T-helper 2 cell treated with Interferon-gamma antibody and Interleukin-4, amounts not matched to agents 100 ng/mL and 5 ng/mL, for 36 hours (primary cell): Measurements from ENCODE around the gene UGGT2. TPM values are rescaled to one million over a fixed set of nuclear protein-coding genes. Genes with fewer than 3 reads are reported as not detected.
"Not testable (repeated sequence)": the region's sequence is repeated elsewhere in the genome, so short reads cannot be mapped to it uniquely, and the experiment has no call there.

Experiments
- intact Hi-C: fragments of 100-400 bp; cut with micrococcal nuclease; formaldehyde crosslinking; loops from one replicate; pipeline ENCODE4 v1.15.1; 2023
- total RNA-seq: library from RNA; stranded (reverse); gene quantifications from 2 replicates; pipeline ENCODE4 v1.2.3, GENCODE V29; 2022

The UGGT2 gene
- total RNA-seq, 1 donor from 2014 or later = 0.52 TPM

DNA sequence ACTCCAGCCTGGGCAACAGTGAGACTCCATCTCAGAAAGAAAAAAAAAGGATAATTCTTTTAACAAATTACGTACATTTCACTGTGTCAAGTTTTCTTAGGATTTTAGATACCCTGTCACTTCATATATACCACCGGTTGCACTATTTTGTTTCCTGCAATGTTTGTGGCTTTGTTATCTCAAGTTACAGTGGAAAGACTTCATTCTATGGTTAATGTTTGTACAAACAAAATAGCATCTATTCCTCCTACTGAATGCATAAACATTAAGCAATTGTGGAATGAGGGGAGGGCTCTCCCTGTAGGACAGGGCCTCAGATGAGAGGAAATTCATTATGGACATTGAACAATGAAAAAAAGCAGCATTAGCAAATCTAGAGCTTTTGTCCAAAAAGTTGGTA, 256.2 kb downstream of the UGGT2 start:
- intact Hi-C loops = no loop called here

DNA sequence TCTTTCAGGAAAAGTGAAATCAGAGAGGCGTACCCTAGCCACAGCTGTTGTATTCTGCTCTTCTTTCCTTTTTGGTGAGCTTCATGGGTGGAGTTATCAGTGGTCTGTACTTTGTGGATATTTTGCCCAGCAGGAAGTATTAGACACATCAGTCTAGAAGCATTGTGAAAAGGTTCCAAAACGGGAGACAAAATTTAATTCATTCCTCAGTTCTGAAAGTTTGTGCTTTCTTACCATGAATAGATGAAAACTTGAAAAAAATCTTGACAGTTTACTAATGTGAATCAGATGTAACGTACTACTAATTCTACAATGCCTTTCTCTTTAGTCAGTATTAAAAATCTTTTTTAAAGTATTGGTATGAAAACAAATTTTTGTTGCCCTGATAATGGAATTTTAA, 259.4 kb downstream of the UGGT2 start:
- intact Hi-C loops = no loop called here

DNA sequence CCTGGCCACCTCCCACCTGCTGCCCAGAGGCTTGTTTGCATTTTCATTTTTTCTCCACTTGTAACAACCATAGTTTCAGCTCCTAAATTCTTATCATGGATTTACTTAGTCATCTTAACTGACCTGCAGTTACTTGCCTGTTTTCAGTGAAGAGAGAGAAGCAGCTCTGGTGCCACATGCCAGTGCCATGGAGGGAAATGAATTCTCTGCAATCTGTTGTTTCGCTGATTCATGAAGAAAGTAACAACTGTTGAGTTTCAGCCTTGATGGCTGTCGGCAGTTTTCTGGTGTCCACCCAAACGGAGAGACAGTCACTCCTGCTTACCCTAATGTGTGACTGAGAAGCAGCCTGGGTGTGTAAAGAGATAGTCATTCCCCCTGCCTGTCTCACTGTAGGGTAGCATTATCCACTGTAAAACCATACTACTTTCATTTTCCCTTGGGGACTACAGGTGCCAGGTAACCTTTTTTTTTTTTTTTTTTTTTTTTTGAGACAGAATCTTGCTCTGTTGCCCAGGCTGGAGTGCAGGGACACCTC, 260.1 kb downstream of the UGGT2 start:
- intact Hi-C loops = no loop called here

DNA sequence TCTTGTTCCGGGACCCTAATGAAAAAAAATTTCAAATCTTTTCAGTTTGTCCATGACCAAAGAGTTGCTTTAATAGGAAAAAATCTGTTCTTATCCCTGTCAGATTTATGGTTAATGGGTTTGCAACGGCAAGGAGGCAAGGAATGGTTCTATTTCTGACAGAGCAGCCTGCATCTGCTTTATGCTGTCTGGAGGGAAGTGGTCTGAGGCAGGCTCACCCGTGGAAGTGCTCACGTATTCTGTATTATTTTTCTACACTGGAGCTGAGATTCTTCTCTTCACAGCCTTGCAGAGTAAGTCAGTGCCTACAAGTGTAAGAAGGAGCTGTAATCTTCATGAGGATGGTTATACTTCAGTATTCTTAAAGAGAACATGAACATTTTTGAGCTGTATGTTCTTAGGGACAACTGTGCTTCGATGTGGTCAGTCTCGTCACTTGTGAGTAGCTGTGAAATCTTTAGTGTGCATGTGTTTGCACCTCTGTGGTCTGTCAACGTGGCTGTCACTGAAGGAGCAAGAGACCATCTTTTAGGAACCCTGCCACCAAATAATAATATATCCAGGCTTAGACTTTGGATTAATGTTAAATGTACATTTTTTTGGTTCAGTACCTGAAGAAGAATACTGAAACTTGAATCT, 262.0 kb downstream of the UGGT2 start:
- intact Hi-C loops = no loop called here

DNA sequence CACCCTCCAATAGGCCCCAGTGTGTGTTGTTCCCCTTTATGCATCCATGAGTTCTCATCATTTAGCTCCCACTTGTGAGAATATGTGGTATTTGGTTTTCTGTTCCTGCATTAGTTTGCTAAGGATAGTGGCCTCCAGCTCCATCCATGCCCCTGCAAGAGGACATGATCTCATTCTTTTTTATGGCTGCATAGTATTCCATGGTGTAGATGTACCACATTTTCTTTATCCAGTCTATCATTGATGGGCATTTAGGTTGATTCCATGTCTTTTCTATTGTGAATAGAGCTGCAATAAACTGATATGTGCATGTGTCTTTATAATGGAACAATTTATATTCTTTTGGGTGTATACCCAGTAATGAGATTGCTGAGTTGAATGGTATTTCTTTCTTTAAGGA, 263.9 kb downstream of the UGGT2 start:
- intact Hi-C loops = not testable (repeated sequence)

DNA sequence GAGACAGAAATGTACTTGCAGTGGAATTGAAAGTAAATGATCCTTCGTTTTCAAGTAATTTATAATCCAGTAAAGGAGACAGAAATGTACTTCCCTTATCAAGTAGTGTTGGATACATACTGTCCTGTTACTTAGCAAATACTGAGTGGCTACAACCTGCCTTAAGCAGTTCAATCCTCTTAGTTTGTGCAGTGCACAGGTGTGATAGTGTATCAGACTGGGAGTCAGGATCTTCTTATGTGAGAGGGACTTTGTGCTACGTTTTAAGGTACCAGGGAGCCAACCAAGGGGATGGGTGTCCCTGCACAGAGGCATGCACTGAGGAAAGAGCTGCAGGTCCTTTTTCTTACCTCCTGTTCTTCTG, 265.1 kb downstream of the UGGT2 start:
- intact Hi-C loops = no loop called here

DNA sequence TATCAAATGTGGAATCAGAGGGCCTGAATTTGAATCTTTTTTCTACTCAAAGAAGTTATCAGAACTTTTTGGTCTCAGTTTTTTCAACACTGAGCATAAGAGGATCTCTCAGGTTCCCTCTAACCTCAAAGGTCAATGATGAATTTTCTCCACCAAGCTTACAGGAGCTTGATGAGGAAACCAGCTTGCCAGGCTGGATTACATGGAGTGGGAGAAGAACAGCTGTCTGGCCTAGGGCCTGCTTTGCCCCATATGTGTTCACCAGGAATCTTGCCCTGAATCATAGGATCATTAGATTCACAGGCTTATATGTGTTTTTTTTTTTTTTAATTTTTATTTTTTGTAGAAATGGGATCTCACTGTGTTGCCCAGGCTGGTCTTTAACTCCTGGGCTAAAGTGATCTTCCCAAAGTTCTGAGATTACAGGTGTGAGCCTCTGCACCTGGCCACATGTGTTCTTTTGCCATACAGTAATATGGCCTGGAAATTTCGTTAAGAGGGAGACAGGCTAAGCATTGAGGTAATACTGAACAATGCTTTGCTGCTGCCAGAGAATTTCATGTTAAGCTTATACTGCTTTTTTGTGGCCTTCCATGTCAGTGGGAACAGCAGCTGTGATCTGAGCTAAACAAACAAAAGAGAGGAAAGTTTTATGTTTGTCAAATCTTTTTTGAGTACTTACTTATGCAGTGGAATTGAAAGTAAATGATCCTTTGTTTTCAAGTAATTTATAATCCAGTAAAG, 265.7 kb downstream of the UGGT2 start:
- intact Hi-C loops = no loop called here

DNA sequence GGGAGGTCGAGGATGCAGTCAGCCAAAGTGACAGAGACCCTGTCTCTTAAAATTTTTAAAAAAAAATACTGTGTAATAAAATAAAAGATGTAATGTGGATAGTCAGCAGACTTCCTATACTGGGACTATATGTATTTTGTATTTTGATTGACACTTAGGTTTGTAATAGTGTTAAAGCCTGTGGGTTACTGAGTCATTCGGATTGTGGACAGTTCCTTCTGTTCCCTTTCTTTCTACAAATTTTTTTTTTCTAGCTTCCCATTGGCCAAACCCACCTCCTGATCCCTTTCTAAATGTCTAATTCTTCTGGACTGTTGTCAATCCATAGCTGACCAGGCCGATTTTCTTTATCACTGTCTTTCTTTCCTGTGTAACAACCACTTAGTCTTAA, 268.3 kb downstream of the UGGT2 start:
- intact Hi-C loops = no loop called here

DNA sequence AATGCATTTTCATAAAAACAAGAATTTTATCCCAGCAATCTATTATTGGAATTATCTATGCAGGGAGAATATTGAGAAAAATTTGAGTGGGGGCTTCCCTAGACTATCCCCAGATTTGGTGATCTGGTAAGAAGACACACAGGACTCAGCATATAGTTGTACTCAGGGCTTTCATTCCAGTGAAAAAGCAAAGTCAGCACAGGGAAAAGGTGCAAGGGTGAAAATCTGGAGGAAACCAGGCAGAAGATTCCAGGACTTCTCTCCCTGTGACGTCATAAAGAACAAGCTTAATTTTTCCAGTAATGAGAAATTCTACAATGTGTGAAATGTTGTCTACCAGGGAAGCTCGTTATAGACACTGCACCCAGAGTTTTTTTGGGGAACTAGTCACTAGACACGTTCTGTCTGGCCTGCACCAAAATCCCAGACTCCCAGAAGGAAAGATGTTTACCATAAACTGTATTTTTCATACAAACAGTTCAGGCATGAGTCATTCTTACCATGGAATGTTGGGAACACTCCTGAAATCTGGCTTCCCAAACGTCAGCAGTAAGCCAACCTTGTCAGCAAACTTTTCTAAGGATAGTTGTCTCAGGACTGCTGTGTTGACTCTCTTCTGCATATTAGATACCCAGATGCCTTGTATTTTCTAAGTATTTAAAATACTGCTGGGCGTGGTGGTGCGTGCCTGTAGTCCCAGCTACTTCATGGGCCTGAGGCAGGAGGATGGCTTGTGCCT, 268.9 kb downstream of the UGGT2 start:
- intact Hi-C loops = no loop called here

DNA sequence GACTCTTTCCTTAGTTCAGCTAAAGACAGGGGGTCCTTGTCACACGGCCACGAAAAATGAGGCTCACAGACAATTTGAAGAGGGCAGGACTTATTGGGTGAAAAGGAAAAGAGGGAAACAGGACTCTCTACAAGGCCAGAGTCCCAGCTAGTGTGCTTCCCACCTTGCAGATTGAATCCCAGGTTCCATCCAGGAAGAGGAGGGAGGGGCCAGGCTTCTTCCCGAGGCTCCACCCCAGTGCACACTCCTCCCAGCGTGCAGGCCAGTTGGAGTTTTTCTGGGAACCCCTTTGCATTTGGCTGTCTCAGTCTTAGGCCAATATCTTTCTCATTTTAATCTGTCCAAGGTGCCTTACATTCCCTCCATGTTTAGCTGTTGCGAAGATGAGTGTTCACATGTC, 269.5 kb downstream of the UGGT2 start:
- intact Hi-C loops = no loop called here

DNA sequence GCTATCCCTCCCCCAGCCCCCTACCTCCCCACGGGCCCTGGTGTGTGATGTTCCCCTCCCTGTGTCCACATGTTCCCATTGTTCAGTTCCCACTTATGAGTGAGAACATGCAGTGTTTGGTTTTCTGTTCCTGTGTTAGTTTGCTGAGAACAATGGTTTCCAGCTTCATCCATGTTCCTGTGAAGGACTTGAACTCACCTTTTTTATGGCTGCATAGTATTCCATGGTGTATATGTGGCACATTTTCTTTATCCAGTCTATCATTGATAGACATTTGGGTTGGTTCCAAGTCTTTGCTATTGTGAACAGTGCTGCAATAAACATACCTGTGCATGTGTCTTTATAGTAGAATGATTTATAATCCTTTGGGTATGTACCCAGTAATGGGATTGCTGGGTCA, 271.3 kb downstream of the UGGT2 start:
- intact Hi-C loops = not testable (repeated sequence)

DNA sequence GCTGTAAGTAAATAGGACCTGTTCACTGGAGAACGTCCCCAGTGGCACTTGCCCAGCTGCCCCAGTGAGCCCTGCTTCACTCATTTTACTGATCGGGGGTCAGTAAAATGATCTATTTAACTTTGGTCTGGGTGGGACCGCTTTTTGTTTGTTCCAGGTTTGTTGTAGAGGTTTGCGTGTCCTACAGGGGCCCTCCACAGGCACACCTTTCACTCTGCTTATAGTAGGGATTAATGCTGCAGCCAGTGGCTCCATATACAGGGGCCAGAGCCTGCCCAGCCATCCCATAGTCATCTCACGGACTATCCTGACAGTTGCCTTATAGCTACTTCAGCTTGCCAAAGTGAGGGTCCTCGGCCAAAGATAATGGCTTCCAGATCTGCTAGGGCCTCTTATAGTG, 272.2 kb downstream of the UGGT2 start:
- intact Hi-C loops = no loop called here

DNA sequence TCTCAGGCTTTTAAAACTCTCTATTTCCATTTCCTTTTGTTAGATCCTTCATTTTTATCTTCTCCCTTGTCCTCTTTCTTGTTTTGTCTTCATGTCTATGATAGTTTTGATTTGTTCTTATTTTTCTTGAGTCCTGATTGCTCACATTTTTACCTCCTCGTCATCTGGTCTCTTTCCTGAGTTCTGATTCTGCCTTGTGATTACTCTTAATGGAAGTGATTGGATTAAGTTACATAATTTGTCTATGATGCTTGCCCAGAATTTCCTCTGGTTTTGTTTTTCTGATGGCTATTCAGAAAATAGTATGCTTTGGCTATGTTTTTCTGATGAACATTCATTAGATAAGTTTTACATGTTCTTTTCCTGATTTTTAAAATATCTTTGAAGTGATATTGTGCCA, 273.7 kb downstream of the UGGT2 start:
- intact Hi-C loops = no loop called here

DNA sequence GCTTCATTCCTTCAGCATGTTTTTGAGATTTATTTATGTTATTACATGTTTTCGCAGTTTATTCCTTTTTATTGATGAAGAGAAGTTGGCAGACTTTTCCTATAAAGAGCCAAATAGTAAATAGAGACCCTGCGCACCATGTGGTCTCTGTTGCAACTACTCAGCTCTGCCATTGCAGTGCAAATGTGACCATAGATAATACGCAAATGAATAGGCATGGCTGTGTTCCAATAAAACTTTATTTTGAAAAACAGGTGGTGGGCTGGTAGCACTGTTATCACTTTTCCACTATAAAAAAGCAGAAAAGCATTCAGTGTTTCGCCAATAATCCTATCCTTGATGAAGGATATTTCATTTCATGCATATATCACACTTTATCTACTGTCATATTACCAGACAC, 281.3 kb downstream of the UGGT2 start:
- intact Hi-C loops = no loop called here

DNA sequence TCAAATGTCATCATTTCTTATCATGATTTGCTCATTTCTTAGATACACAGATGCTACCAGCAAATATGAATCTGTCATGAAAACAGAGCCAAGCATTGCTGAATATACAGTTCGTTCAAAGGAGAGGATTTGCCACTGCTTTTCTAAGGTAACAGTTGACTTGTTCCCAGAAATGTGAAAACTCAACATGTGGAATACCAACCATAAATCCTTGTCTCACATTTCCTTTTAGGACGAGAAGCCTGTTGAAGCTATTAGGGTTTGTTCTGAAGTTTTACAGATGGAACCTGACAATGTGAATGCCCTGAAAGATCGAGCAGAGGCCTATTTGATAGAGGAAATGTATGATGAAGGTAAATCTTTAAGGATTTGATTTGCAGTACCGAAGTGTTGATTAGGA, 289.6 kb downstream of the UGGT2 start:
- intact Hi-C loops = no loop called here

DNA sequence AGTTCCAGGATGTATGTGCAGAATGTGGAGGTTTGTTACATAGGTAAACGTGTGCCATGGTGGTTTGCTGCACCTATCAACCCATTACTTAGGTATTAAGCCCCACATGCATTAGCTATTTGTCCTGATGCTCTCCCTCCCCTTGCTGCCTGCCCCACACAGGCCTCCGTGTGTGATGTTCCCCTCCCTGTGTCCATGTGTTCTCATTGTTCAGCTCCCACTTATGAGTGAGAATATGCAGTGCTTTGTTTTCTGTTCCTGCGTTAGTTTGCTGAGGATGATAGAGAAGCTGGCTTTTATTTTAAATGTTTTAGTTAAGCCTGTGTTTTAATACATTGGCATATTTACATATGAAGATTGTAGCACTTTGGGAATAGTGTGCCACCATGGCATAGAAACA, 290.6 kb downstream of the UGGT2 start:
- intact Hi-C loops = not testable (repeated sequence)

DNA sequence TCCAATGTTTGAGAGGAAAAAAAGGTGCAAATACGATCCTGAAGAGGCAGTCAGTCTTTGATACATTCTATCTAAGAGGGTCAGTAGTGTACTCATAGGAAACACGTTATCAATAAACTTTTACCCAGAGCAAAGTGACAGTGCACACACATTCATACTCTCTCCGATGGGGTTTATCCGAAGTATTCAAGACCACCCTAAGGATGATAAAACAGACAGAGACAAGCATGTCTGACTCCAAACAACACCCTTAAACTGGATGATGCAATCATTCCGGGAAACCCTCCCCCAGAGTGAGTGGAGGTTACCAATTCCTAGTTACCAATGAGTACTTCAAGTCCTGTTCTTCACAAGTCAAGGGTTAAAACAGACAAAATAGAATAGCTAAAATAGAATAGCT, 297.1 kb downstream of the UGGT2 start:
- intact Hi-C loops = no loop called here

DNA sequence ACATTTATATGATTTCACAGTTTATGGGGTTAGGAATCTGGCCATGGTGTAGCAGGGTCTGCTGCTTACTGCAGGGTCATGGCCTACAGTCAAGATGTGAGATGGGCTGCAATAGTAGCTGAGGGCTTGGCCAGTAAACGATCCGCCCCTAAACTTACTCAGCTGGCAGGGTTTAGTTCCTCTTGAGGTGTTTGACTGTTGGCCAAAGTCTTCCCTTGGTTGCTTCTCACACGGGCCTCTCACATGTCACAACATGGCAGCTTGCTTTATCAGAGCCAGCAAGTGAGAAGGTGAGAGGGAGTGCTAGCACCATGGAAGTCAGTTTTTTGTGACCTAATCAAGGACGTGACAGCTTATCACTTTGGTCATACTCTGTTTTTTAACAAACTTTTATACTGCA, 299.1 kb downstream of the UGGT2 start:
- intact Hi-C loops = no loop called here

DNA sequence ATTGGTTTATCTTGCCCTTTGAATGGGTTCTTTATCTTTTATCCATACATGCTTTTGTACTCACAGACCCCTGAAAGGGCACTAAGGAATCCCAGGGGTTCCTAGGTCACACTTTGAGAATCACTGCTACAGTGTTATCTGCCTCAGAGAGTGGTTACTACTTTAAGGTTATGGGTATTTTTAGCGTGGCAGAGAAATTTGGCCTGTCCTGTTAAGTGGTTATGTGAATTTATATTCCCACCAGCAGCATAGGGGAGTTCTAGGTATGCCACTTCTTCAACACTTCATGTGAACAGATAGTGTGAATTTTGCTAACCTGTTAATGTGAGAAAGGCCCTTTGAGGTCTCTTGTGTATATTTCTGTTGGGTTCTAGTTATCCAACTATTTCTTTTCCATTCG, 300.5 kb downstream of the UGGT2 start:
- intact Hi-C loops = no loop called here
